IMR-90 (cell line): ENCODE measurements around the gene DDT. TPM values are rescaled to one million over a fixed set of nuclear protein-coding genes. Genes with fewer than 3 reads are reported as not detected.

Source experiments
- ATAC-seq: fragments of 200-7000 bp; cut with Tn5 transposase; 2 replicates; pipeline ENCODE4 v1.9.1; 2020; ENCODE audit warnings: low read depth, mild to moderate bottlenecking, moderate library complexity
- BruUV-seq: library from RNA; stranded (reverse); fragments of 400-500 nt; replicated peaks from 2 replicates; lab custom pipeline; 2021; lab: Mats Ljungman, UMichigan
- CTCF ChIA-PET: fragments of 300-600 bp; formaldehyde crosslinking; extraction: SDS; loops from one replicate; lab custom pipeline; 2021; ENCODE audit warnings: antibody characterized with exemption; lab: Yijun Ruan, JAX
- POLR2A ChIA-PET: fragments of 300-600 bp; sonication (Branson Sonifier 250); formaldehyde crosslinking; loops from one replicate; lab custom pipeline; 2022; ENCODE audit warnings: antibody characterized with exemption; ENCODE audit not compliant: unreplicated experiment; lab: Charles Lee
- DNase-seq: peaks from one replicate; pipeline ENCODE4 v3.0.0; 2013
- H2AFZ ChIP-seq: replicated peaks from 2 replicates; pipeline ENCODE3; 2013; ENCODE audit warnings: low read length, mild to moderate bottlenecking; ENCODE audit not compliant: poor library complexity
- H2AK5ac ChIP-seq: 2 replicates; pipeline ENCODE4 v1.6.1; 2013; ENCODE audit warnings: low read depth, low read length, inconsistent platforms
- H2AK9ac ChIP-seq: replicated peaks from 2 replicates; pipeline ENCODE3; 2013; ENCODE audit warnings: mild to moderate bottlenecking, low read depth, low read length, moderate library complexity; ENCODE audit not compliant: poor library complexity
- H2BK120ac ChIP-seq: 2 replicates; pipeline ENCODE4 v1.6.1; 2013; ENCODE audit warnings: low read depth, low read length, inconsistent platforms
- H2BK15ac ChIP-seq: 3 replicates; pipeline ENCODE4 v1.6.1; 2013; ENCODE audit warnings: low read depth, low read length, inconsistent platforms
- H2BK20ac ChIP-seq: 2 replicates; pipeline ENCODE4 v1.6.1; 2013; ENCODE audit warnings: low read depth, mild to moderate bottlenecking, inconsistent platforms, low read length, moderate library complexity
- H2BK5ac ChIP-seq: 2 replicates; pipeline ENCODE4 v1.6.1; 2013; ENCODE audit warnings: mild to moderate bottlenecking, low read depth, low read length, inconsistent platforms; ENCODE audit not compliant: poor library complexity, severe bottlenecking
- H3K14ac ChIP-seq: replicated peaks from 2 replicates; pipeline ENCODE4 v1.6.1; 2013; ENCODE audit warnings: low read depth, low read length, inconsistent platforms
- H3K18ac ChIP-seq: 2 replicates; pipeline ENCODE4 v1.6.1; 2013; ENCODE audit warnings: low read depth, low read length, control low read depth
- H3K23ac ChIP-seq: 2 replicates; pipeline ENCODE4 v1.6.1; 2013; ENCODE audit warnings: low read depth, low read length, inconsistent platforms
- H3K27ac ChIP-seq: 2 replicates; pipeline ENCODE4 v1.5.1; 2013; ENCODE audit warnings: mild to moderate bottlenecking, control low read depth, low read length; ENCODE audit not compliant: insufficient read depth
- H3K27me3 ChIP-seq: 2 replicates; pipeline ENCODE4 v1.6.1; 2013; ENCODE audit warnings: low read length; ENCODE audit not compliant: control insufficient read depth, insufficient read depth
- H3K36me3 ChIP-seq: 2 replicates; pipeline ENCODE4 v1.6.1; 2013; ENCODE audit warnings: low read length, mixed read lengths; ENCODE audit not compliant: control insufficient read depth, insufficient read depth
- H3K4ac ChIP-seq: 2 replicates; pipeline ENCODE4 v1.6.1; 2013; ENCODE audit warnings: low read depth, low read length, inconsistent platforms
- H3K4me1 ChIP-seq: 2 replicates; pipeline ENCODE4 v1.6.1; 2013; ENCODE audit warnings: low read length, mixed read lengths; ENCODE audit not compliant: control insufficient read depth, insufficient read depth
- H3K4me2 ChIP-seq: 2 replicates; pipeline ENCODE4 v1.6.1; 2013; ENCODE audit warnings: low read depth, mild to moderate bottlenecking, control low read depth, low read length, moderate library complexity
- H3K4me3 ChIP-seq: 2 replicates; pipeline ENCODE4 v1.5.1; 2013; ENCODE audit warnings: low read depth, mild to moderate bottlenecking, control low read depth, low read length, moderate library complexity; ENCODE audit not compliant: insufficient read depth
- H3K56ac ChIP-seq: 2 replicates; pipeline ENCODE4 v1.6.1; 2013; ENCODE audit warnings: low read length, inconsistent platforms; ENCODE audit not compliant: insufficient read depth; ENCODE audit errors: extremely low read depth
- H3K79me1 ChIP-seq, 2 experiments: 2 replicates each; pipeline ENCODE4 v1.6.1; 2013; ENCODE audit warnings: low read length in 2 of 2, inconsistent platforms in 1 of 2, low read depth in 1 of 2
- H3K9ac ChIP-seq: 2 replicates; pipeline ENCODE4 v1.6.1; 2013; ENCODE audit warnings: low read depth, low read length, control low read depth
- H3K9me1 ChIP-seq: 2 replicates; pipeline ENCODE4 v1.6.1; 2013; ENCODE audit warnings: low read length, inconsistent platforms; ENCODE audit not compliant: insufficient read depth
- H3K9me3 ChIP-seq: 2 replicates; pipeline ENCODE4 v1.6.1; 2013; ENCODE audit warnings: low read length; ENCODE audit not compliant: control insufficient read depth, insufficient read depth
- H4K20me1 ChIP-seq: 2 replicates; pipeline ENCODE4 v1.6.1; 2013; ENCODE audit warnings: low read length, inconsistent platforms; ENCODE audit not compliant: insufficient read depth
- H4K5ac ChIP-seq: 2 replicates; pipeline ENCODE4 v1.6.1; 2013; ENCODE audit warnings: mild to moderate bottlenecking, low read depth, low read length, control low read depth
- H4K8ac ChIP-seq, 2 experiments: 2 replicates each; pipeline ENCODE4 v1.6.1; 2013; ENCODE audit warnings: low read depth in 2 of 2, low read length in 2 of 2, control low read depth in 1 of 2, inconsistent platforms in 1 of 2
- H4K91ac ChIP-seq: 2 replicates; pipeline ENCODE4 v1.6.1; 2013; ENCODE audit warnings: low read depth, low read length, inconsistent platforms; ENCODE audit not compliant: insufficient read depth
- ELK1 ChIP-seq: fragments of 150-350 bp; IDR thresholded peaks from 2 replicates; pipeline ENCODE4 v1.6.1; 2016; ENCODE audit warnings: low read depth, mild to moderate bottlenecking, low read length, moderate library complexity, borderline replicate concordance
- MAZ ChIP-seq: IDR thresholded peaks from 2 replicates; pipeline ENCODE4 v1.6.1; 2012; ENCODE audit warnings: low read depth, mild to moderate bottlenecking, low read length, improper control_type of control experiment, moderate library complexity, borderline replicate concordance
- RCOR1 ChIP-seq: IDR thresholded peaks from 2 replicates; pipeline ENCODE4 v1.6.1; 2012; ENCODE audit warnings: mild to moderate bottlenecking, low read length, improper control_type of control experiment; ENCODE audit not compliant: insufficient replicate concordance
- SMC3 ChIP-seq: fragments of 150-350 bp; IDR thresholded peaks from 2 replicates; pipeline ENCODE4 v1.6.1; 2016; ENCODE audit warnings: low read depth, mild to moderate bottlenecking, antibody characterized with exemption, low read length, moderate library complexity
- USF2 ChIP-seq: fragments of 150-350 bp; IDR thresholded peaks from 2 replicates; pipeline ENCODE4 v1.6.1; 2017; ENCODE audit warnings: mild to moderate bottlenecking, antibody characterized with exemption, low read length, low read depth
- WGBS, 2 experiments: methylation state at CpG; one replicate each; pipeline versions ENCODE4 v1.1.5 to v1.1.7; 2013; ENCODE audit warnings: missing lambda C conversion rate in 2 of 2; ENCODE audit not compliant: insufficient read length in 1 of 2; ENCODE audit errors: extremely low coverage in 2 of 2; 5-methylcytosine and 5-hydroxymethylcytosine counted together
- dilution Hi-C: fragments of 300-500 bp; cut with HindIII; formaldehyde crosslinking; loops from one replicate; pipeline ENCODE4 v1.14.3; 2018; ENCODE audit warnings: low sequenced_read_pairs; ENCODE audit not compliant: unreplicated experiment
- in situ Hi-C: fragments of 300-500 bp; cut with MboI; formaldehyde crosslinking; loops from 3 replicates; pipeline ENCODE4 v1.14.3; 2019; ENCODE audit warnings: low sequenced_read_pairs, inconsistent platforms, mixed read lengths
- intact Hi-C: fragments of 100-400 bp; cut with micrococcal nuclease; formaldehyde crosslinking; loops from 2 replicates; pipeline ENCODE4 v1.10.0; 2022
- polyA plus RNA-seq, 3 experiments: library from polyadenylated mRNA; depleted of rRNA; stranded (reverse); fragments of >200 nt; gene quantifications; 2 replicates each; pipeline ENCODE4 v1.2.3, GENCODE V29; 2012; ENCODE audit warnings: low replicate concordance in 1 of 3
- total RNA-seq: library from RNA; depleted of rRNA; stranded (reverse); fragments of >200 nt; gene quantifications from 2 replicates; pipeline ENCODE4 v1.2.3, GENCODE V29; 2012

The DDT gene
- total and polyA plus RNA-seq, 2 of the 4 experiments (the other 2 are of a cell fraction): 54.8 to 151 TPM

GRCh38 chr22:24007253-24008021, 33.2 kb upstream of the DDT start:
- Histone ChIP-seq H4K5ac (no peak overlapping the region), H3K18ac (no peak overlapping the region), H3K56ac (no peak overlapping the region), H3K14ac (no peak overlapping the region), H4K8ac (no peak overlapping the region), H2BK20ac (no peak overlapping the region), H3K79me1 (peaks cover 8 to 10% of the 10 kb centered on the region in 2 experiments), H2BK5ac (no peak overlapping the region), H3K4me3 (no peak overlapping the region), H3K23ac (no peak overlapping the region), H3K27ac (no peak overlapping the region), H2AK9ac (no peak overlapping the region), H3K4me2 (no peak overlapping the region), H3K9me1 (peaks cover 3% of the 10 kb centered on the region; the same call in 1 of the 2 replicates), H3K4ac (no peak overlapping the region), H2BK120ac (no peak overlapping the region), H2BK15ac (no peak overlapping the region), H2AFZ (no peak overlapping the region), H4K20me1 (peaks cover 3% of the 10 kb centered on the region; the same call in 1 of the 2 replicates), H2AK5ac (no peak overlapping the region), H3K36me3 (no peaks in the 10 kb centered on the region), H4K91ac (no peak overlapping the region), H3K9ac (no peak overlapping the region), H3K4me1 (peaks cover 3% of the 10 kb centered on the region; the same call in 1 of the 2 replicates), H3K27me3 (no peaks in the 10 kb centered on the region; the same call in 1 of the 2 replicates), H3K9me3 (no peaks in the 10 kb centered on the region)
- no peak for TF ChIP-seq USF2
- TF ChIP-seq MAZ: no peak
- no peak for TF ChIP-seq SMC3
- TF ChIP-seq RCOR1: no peak
- no peak for TF ChIP-seq ELK1
- WGBS, 2 experiments: no CpG with 5 or more reads among the region's 8 CpGs
- dilution Hi-C loops: no loop called here
- in situ Hi-C loops: no loop called here
- no TSS peak for BruUV-seq
- DNase-seq: no peak
- intact Hi-C loops: no loop called here
- ATAC-seq: no peak
- ChIA-PET CTCF (no interaction called here), POLR2A (no interaction called here)
